ENCODE results near the gene TBCD.

The TBCD gene

GRCh38 chr17:82814834-82815233 lies 63.0 kb downstream of the TBCD start:
- no peaks in the 10 kb centered on the region for H3K27me3 Mint-ChIP-seq (ENCODE audit: low read depth)
- peaks cover 33% of the 10 kb centered on the region for H3K36me3 Mint-ChIP-seq (ENCODE audit: low read depth)
- peak overlapping the region; percentile 50 for H3K27ac Mint-ChIP-seq
- no peaks in the 10 kb centered on the region for H3K9me3 Mint-ChIP-seq
- H3K4me1 Mint-ChIP-seq (ENCODE audit: low read depth): peaks cover 17% of the 10 kb centered on the region
- no peak overlapping the region for H3K4me3 Mint-ChIP-seq

DNA sequence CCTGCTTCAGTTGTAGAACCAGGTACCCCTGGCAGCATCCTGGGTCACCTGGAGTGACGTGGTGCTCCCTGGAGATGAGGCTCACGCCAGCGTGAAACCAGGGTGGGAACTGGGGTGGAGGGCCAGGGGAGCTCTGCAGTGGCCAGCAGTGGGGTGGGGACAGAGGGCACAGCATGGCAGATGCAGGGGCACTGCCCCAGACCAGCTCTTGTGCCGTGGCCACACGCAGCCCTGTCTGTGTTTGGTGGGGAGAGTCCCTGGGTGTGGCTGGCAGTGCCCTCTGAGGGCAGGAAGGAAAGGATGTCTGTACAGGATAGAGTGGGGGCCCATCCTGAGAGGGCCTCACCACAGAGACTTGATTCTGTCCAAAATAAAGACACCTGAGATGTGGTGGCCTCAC lies 63.5 kb downstream of the TBCD start:
- Mint-ChIP-seq H3K36me3 (ENCODE audit: low read depth) (peaks cover 37% of the 10 kb centered on the region), H3K9me3 (peaks cover 4% of the 10 kb centered on the region), H3K4me1 (ENCODE audit: low read depth) (peaks cover 17% of the 10 kb centered on the region), H3K27ac (peak overlapping the region; percentile 15), H3K4me3 (no peak overlapping the region), H3K27me3 (ENCODE audit: low read depth) (no peaks in the 10 kb centered on the region)

DNA sequence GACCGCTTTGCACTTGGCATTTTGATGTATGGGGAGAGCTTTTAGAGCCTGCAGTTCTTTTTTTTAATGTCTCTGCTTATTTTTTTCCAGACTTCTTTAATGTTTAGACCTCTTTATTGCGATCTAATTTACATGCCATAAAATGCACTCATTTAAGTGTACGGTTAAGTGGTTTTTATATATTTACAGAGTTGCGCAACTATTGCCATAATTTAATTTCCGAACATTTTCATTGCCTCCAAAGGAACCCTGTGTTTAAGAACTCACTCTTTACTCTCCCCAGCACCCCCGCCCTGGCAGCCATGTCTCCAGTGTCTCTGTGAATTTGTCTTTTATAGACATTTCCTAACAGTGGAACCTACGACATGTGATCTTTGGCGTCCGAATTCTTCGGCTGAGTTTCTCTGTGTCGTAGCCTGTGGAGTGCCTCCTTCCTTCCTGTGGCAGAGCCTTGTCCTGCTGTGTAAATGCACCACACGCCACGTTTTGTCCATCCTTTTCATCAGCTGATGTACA lies 64.0 kb downstream of the TBCD start:
- H3K27ac Mint-ChIP-seq: no peak overlapping the region
- no peaks in the 10 kb centered on the region for H3K27me3 Mint-ChIP-seq (ENCODE audit: low read depth)
- H3K9me3 Mint-ChIP-seq: peaks cover 8% of the 10 kb centered on the region
- H3K36me3 Mint-ChIP-seq (ENCODE audit: low read depth): peaks cover 40% of the 10 kb centered on the region
- no peak overlapping the region for H3K4me3 Mint-ChIP-seq
- H3K4me1 Mint-ChIP-seq (ENCODE audit: low read depth): peaks cover 17% of the 10 kb centered on the region

DNA sequence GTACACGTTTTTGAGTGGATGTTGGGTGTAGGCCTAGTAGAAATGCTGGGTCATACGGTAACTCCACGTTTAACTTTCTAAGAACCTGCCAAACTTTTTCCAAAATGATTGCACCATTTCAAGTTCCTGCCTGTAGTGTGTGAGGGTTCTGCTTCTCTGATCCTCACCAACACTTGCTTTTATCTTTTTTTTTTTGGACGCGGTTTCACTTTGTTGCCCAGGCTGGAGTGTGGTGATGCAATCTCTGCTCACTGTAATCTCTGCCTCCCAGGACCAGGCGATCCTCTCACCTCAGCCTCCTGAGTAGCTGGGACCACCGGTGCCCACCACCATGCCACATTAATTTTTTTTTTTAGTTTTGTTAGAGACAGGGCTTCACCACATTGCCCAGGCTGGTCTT lies 64.5 kb downstream of the TBCD start:
- Mint-ChIP-seq H3K27ac (no peak overlapping the region), H3K9me3 (peaks cover 8% of the 10 kb centered on the region), H3K36me3 (ENCODE audit: low read depth) (peaks cover 44% of the 10 kb centered on the region), H3K27me3 (ENCODE audit: low read depth) (no peaks in the 10 kb centered on the region), H3K4me3 (no peak overlapping the region), H3K4me1 (ENCODE audit: low read depth) (peaks cover 20% of the 10 kb centered on the region)

- H3K27ac Mint-ChIP-seq: no peak overlapping the region
- H3K9me3 Mint-ChIP-seq: peaks cover 8% of the 10 kb centered on the region
- H3K4me1 Mint-ChIP-seq (ENCODE audit: low read depth): peaks cover 21% of the 10 kb centered on the region
- no peaks in the 10 kb centered on the region for H3K27me3 Mint-ChIP-seq (ENCODE audit: low read depth)
- peaks cover 49% of the 10 kb centered on the region for H3K36me3 Mint-ChIP-seq (ENCODE audit: low read depth)
- H3K4me3 Mint-ChIP-seq: no peak overlapping the region
These were observed 66.1 kb downstream of the TBCD start for GRCh38 chr17:82817947-82818346.

DNA sequence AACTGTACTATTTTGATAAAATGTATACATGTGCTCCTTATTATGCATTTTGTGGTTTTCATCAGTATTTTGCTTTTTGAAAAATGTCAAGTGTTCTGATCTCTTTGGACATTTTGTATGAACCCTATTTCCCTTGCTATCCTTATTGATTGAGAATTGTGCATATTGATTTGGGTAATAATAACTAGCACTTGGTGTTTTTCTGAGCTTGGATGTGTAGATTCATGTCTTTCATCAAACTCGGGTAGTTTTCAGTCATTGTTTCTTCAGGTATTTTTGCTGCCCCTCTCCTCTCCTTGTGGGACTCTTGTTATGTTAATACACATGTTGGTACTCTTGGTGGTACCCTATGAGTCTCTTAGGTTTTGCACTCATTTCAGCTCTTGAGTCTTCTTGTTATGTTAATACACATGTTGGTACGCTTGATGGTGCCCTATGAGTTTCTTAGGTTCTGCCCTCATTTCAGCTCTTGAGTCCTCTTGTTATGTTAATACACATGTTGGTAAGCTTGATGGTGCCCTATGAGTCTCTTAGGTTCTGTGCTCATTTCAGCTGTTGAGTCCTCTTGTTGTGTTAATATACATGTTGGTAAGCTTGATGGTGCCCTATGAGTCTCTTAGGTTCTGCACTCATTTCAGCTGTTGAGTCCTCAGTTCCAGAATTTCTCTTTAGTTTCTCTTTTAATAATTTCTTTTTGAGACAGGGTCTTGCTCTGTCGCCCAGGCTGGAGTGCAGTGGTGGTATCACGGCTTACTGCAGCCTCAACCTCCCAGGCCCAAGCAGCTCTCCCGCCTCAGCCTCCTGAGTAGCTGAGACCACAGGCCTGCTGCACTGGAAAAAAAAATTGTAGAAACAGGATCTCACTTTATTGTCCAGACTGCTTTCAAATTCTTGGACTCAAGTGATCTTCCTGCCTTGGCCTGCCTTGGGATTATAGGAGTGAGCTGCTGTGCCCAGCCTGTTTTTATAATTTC lies 68.7 kb downstream of the TBCD start:
- peaks cover 14% of the 10 kb centered on the region for H3K4me1 Mint-ChIP-seq (ENCODE audit: low read depth)
- no peak overlapping the region for H3K4me3 Mint-ChIP-seq
- peaks cover 43% of the 10 kb centered on the region for H3K36me3 Mint-ChIP-seq (ENCODE audit: low read depth)
- H3K9me3 Mint-ChIP-seq: peaks cover 8% of the 10 kb centered on the region
- no peak overlapping the region for H3K27ac Mint-ChIP-seq
- H3K27me3 Mint-ChIP-seq (ENCODE audit: low read depth): no peaks in the 10 kb centered on the region

GRCh38 chr17:82821554-82821953 lies 69.7 kb downstream of the TBCD start:
- Mint-ChIP-seq H3K27me3 (ENCODE audit: low read depth) (no peaks in the 10 kb centered on the region), H3K9me3 (peaks cover 8% of the 10 kb centered on the region), H3K27ac (no peak overlapping the region), H3K36me3 (ENCODE audit: low read depth) (peaks cover 36% of the 10 kb centered on the region), H3K4me3 (no peak overlapping the region), H3K4me1 (ENCODE audit: low read depth) (peaks cover 5% of the 10 kb centered on the region)

DNA sequence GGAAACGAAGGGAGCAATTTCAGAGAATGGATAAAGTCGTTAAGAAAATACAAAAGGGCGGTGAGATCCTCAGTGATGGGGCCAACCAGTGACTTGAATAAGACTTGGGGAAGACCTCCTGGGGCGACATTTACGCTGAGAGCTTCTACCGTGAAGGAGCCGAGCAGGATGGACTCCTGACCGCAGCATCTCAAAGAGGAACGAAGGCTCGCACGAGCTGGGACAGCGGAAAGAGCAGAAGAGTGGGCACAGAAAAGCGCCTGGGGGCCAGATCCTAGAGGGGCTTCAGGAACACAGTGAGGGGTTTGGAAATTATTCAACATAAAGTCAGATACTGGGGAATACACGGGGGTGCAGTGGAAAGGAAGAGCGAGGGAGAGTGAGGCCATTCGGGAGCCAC lies 70.4 kb downstream of the TBCD start:
- Mint-ChIP-seq H3K9me3 (peaks cover 8% of the 10 kb centered on the region), H3K36me3 (ENCODE audit: low read depth) (peaks cover 36% of the 10 kb centered on the region)

GRCh38 chr17:82823004-82823403 lies 71.1 kb downstream of the TBCD start:
- Mint-ChIP-seq H3K27me3 (ENCODE audit: low read depth) (no peaks in the 10 kb centered on the region), H3K27ac (no peak overlapping the region), H3K36me3 (ENCODE audit: low read depth) (peaks cover 35% of the 10 kb centered on the region), H3K4me1 (ENCODE audit: low read depth) (peaks cover 9% of the 10 kb centered on the region), H3K4me3 (no peak overlapping the region), H3K9me3 (peaks cover 12% of the 10 kb centered on the region)

More for the DNA sequence above, 70.4 kb downstream of the TBCD start:
- peaks cover 9% of the 10 kb centered on the region for H3K4me1 Mint-ChIP-seq (ENCODE audit: low read depth)
- no peak overlapping the region for H3K27ac Mint-ChIP-seq
- H3K4me3 Mint-ChIP-seq: no peak overlapping the region
- H3K27me3 Mint-ChIP-seq (ENCODE audit: low read depth): no peaks in the 10 kb centered on the region

DNA sequence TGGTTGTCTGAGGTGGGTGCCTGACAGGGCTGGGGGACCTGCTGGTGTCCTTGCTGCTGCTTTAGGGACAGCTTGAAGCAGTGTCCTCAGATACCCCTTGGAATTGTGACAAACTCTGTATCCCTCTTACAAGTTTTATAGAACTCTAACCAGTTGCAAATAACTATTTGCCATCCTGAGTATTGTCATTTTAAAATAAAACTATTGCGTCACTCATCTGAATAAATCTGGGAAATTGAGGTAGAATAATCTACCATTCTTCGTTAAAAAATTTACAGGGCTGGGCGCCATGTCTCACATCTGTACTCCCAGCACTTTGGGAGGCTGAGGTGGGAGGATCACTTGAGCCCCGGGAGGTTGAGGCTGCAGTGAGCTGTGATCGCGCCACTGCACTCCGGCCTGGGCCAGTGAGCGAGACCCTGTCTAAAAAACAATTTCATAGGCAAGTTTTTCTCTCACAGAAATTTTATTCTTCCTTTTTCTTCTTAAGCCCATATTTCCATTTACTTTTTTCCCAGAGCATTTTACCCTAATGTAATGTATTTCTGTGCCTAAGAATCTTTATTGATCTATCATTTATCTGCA lies 73.8 kb downstream of the TBCD start:
- no peaks in the 10 kb centered on the region for H3K27me3 Mint-ChIP-seq (ENCODE audit: low read depth)
- no peak overlapping the region for H3K4me3 Mint-ChIP-seq
- H3K4me1 Mint-ChIP-seq (ENCODE audit: low read depth): peaks cover 12% of the 10 kb centered on the region
- peaks cover 5% of the 10 kb centered on the region for H3K9me3 Mint-ChIP-seq
- peaks cover 32% of the 10 kb centered on the region for H3K36me3 Mint-ChIP-seq (ENCODE audit: low read depth)
- H3K27ac Mint-ChIP-seq: no peak overlapping the region

DNA sequence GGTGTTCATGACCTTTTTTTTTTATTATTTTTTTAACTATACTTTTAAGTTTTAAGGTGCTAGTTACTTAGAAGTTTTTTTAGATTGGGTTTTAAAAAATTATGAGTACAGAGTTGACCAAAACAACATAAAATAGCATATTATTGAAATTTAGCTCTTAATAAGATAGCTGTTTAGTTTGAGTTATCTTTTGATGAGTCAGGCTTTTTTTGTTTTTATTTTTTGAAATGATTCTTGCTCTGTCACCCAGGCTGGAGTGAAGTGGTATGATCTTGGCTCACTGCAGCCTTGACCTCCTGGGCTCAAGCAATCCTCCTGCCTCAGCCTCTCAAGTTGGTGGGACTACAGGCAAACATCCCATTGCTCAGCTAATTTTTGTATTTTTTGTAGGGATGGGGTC lies 74.3 kb downstream of the TBCD start:
- H3K4me1 Mint-ChIP-seq (ENCODE audit: low read depth): peaks cover 9% of the 10 kb centered on the region
- H3K9me3 Mint-ChIP-seq: peaks cover 4% of the 10 kb centered on the region
- H3K36me3 Mint-ChIP-seq (ENCODE audit: low read depth): peaks cover 28% of the 10 kb centered on the region
- H3K27me3 Mint-ChIP-seq (ENCODE audit: low read depth): no peaks in the 10 kb centered on the region
- H3K4me3 Mint-ChIP-seq: no peak overlapping the region
- H3K27ac Mint-ChIP-seq: no peak overlapping the region

DNA sequence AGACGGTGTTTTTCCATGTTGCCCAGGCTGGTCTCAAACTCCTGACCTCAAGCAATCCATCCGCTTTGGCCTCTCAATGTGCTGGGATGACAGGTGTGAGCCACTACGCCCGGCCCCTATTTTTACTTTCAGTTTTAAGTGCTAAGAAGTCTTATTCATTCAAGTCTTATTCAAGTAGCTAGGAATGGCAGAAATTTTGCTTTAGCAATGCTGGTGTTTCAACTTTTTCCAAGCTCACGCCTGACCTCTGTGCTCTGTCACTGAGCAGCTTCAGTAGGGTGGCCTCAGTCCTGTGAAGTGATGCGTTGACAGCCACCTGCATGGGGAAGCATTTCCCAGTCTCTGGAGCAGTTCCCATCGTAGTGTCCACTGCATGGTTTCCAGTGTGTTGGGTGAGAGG lies 75.1 kb downstream of the TBCD start:
- no peaks in the 10 kb centered on the region for H3K27me3 Mint-ChIP-seq (ENCODE audit: low read depth)
- no peak overlapping the region for H3K27ac Mint-ChIP-seq
- H3K9me3 Mint-ChIP-seq: peaks cover 4% of the 10 kb centered on the region
- peaks cover 9% of the 10 kb centered on the region for H3K4me1 Mint-ChIP-seq (ENCODE audit: low read depth)
- no peak overlapping the region for H3K4me3 Mint-ChIP-seq
- H3K36me3 Mint-ChIP-seq (ENCODE audit: low read depth): peaks cover 26% of the 10 kb centered on the region

- no peak overlapping the region for H3K27ac Mint-ChIP-seq
- peaks cover 22% of the 10 kb centered on the region for H3K36me3 Mint-ChIP-seq (ENCODE audit: low read depth)
- no peaks in the 10 kb centered on the region for H3K27me3 Mint-ChIP-seq (ENCODE audit: low read depth)
- H3K4me1 Mint-ChIP-seq (ENCODE audit: low read depth): peaks cover 8% of the 10 kb centered on the region
- H3K9me3 Mint-ChIP-seq: peaks cover 4% of the 10 kb centered on the region
- no peak overlapping the region for H3K4me3 Mint-ChIP-seq
These were observed 77.1 kb downstream of the TBCD start for GRCh38 chr17:82828875-82829487.

GRCh38 chr17:82830249-82830661 lies 78.4 kb downstream of the TBCD start:
- Mint-ChIP-seq H3K4me1 (ENCODE audit: low read depth) (peaks cover 8% of the 10 kb centered on the region), H3K9me3 (peaks cover 4% of the 10 kb centered on the region), H3K27ac (no peak overlapping the region), H3K36me3 (ENCODE audit: low read depth) (peaks cover 19% of the 10 kb centered on the region), H3K4me3 (no peak overlapping the region), H3K27me3 (ENCODE audit: low read depth) (no peaks in the 10 kb centered on the region)
